ENCODE measurements around the gene LCP1. TPM values are rescaled to one million over a fixed set of nuclear protein-coding genes. Genes with fewer than 3 reads are reported as not detected.

Gene LCP1
- total RNA-seq, 1 donor from 2014 or later, result 11.6 TPM

- peak overlapping the region; percentile 79 for H3K27ac Mint-ChIP-seq
- DNase-seq (ENCODE audit: low spot score in 2 of 2, unreplicated experiment in 2 of 2), result no peak
- H3K4me1 Mint-ChIP-seq, result peaks cover 36% of the 10 kb centered on the region
- peaks cover 5% of the 10 kb centered on the region for H3K9me3 Mint-ChIP-seq
- TF ChIP-seq CTCF (IDR thresholded peaks at IDR 0.05; ENCODE audit: unreplicated experiment), result no peak
- no peaks in the 10 kb centered on the region for H3K27me3 Mint-ChIP-seq (ENCODE audit: low read depth)
- peak overlapping the region; percentile 79 for H3K4me3 Mint-ChIP-seq
- H3K36me3 Mint-ChIP-seq, result peaks cover 2% of the 10 kb centered on the region
Observed at GRCh38 chr13:46211116-46211482, 29.1 kb upstream of the LCP1 start.

- Mint-ChIP-seq H3K9me3 (no peaks in the 10 kb centered on the region), H3K4me3 (peak overlapping the region; percentile 79), H3K27ac (no peak overlapping the region), H3K27me3 (ENCODE audit: low read depth) (no peaks in the 10 kb centered on the region), H3K4me1 (peaks cover 41% of the 10 kb centered on the region), H3K36me3 (no peaks in the 10 kb centered on the region)
- TF ChIP-seq CTCF (IDR thresholded peaks at IDR 0.05; ENCODE audit: unreplicated experiment), result no peak
- no peak for DNase-seq (ENCODE audit: low spot score in 2 of 2, unreplicated experiment in 2 of 2)
Observed at GRCh38 chr13:46210362-46211083, 28.5 kb upstream of the LCP1 start.

- no peaks in the 10 kb centered on the region for H3K36me3 Mint-ChIP-seq
- H3K9me3 Mint-ChIP-seq, result no peaks in the 10 kb centered on the region
- no peak overlapping the region for H3K27ac Mint-ChIP-seq
- H3K27me3 Mint-ChIP-seq (ENCODE audit: low read depth), result no peaks in the 10 kb centered on the region
- no peak overlapping the region for H3K4me3 Mint-ChIP-seq
- TF ChIP-seq CTCF (IDR thresholded peaks at IDR 0.05; ENCODE audit: unreplicated experiment), result no peak
- no peak for DNase-seq (ENCODE audit: low spot score in 2 of 2, unreplicated experiment in 2 of 2)
- peaks cover 53% of the 10 kb centered on the region for H3K4me1 Mint-ChIP-seq
Observed at GRCh38 chr13:46207828-46208227, 25.9 kb upstream of the LCP1 start.

GRCh38 chr13:46206143-46206542, 24.2 kb upstream of the LCP1 start:
- Mint-ChIP-seq H3K9me3 (no peaks in the 10 kb centered on the region), H3K4me3 (no peak overlapping the region), H3K27ac (peak overlapping the region; percentile 86), H3K36me3 (no peaks in the 10 kb centered on the region), H3K4me1 (peaks cover 50% of the 10 kb centered on the region), H3K27me3 (ENCODE audit: low read depth) (no peaks in the 10 kb centered on the region)
- TF ChIP-seq CTCF (IDR thresholded peaks at IDR 0.05; ENCODE audit: unreplicated experiment), result no peak
- DNase-seq (ENCODE audit: low spot score in 2 of 2, unreplicated experiment in 2 of 2), result no peak

GRCh38 chr13:46202966-46203365, 21.0 kb upstream of the LCP1 start:
- Mint-ChIP-seq H3K27me3 (ENCODE audit: low read depth) (no peaks in the 10 kb centered on the region), H3K4me1 (peaks cover 44% of the 10 kb centered on the region), H3K36me3 (no peaks in the 10 kb centered on the region), H3K9me3 (no peaks in the 10 kb centered on the region), H3K27ac (no peak overlapping the region), H3K4me3 (no peak overlapping the region)
- no peak for DNase-seq (ENCODE audit: low spot score in 2 of 2, unreplicated experiment in 2 of 2)
- TF ChIP-seq CTCF (IDR thresholded peaks at IDR 0.05; ENCODE audit: unreplicated experiment), result no peak
